Right lobe of liver (tissue), 4 donors: Measurements from ENCODE around the gene TLE1.

Experiments used
- CTCF ChIP-seq, 4 donors: fragments of 200-600 bp in 3 of 4; fragments of 450-650 bp in 1 of 4; IDR thresholded peaks; one replicate each; pipeline versions ENCODE4 v1.5.1 to v1.8.0; 2016 to 2022; ENCODE audit warnings: antibody characterized with exemption in 4 of 4, mild to moderate bottlenecking in 2 of 4
- POLR2A ChIP-seq: fragments of 450-650 bp; IDR thresholded peaks from one replicate; pipeline ENCODE4 v1.6.1; 2017; ENCODE audit warnings: antibody characterized with exemption, mild to moderate bottlenecking
- donor health status: DM: no; HTN: no; CAD: no.
- donor health status: DM: no; HTN: no; CAD: no.
- donor health status: DM: no; HTN: yes; CAD: no.

GRCh38 chr9:81636255-81636599 is 53.1 kb downstream of the TLE1 start:
- TF ChIP-seq CTCF (IDR thresholded peaks at IDR 0.05) (no peak), POLR2A (no peak)
